CD4-positive, alpha-beta T cell (primary cell): ENCODE data around the gene DVL1. TPM values are rescaled to one million over a fixed set of nuclear protein-coding genes. Genes with fewer than 3 reads are reported as not detected.

Experiments
- ATAC-seq: fragments of 200-7000 bp; cut with Tn5 transposase; one replicate; pipeline ENCODE4 v1.10.0; 2022; ENCODE audit warnings: mild to moderate bottlenecking; ENCODE audit not compliant: poor library complexity
- CTCF ChIA-PET: fragments of 350-600 bp; sonication (Branson Sonifier 250); formaldehyde crosslinking; loops from one replicate; lab custom pipeline; 2021; ENCODE audit warnings: antibody characterized with exemption, inconsistent platforms; lab: Charles Lee
- POLR2A ChIA-PET: fragments of 350-600 bp; sonication (Branson Sonifier 250); formaldehyde crosslinking; loops from one replicate; lab custom pipeline; 2021; ENCODE audit warnings: antibody characterized with exemption, inconsistent platforms; lab: Charles Lee
- DNase-seq, 14 experiments: peaks; one replicate each; pipeline ENCODE4 v3.0.0-alpha.2; 2013 to 2020; ENCODE audit warnings: mixed read lengths in 2 of 14
- H3K27ac ChIP-seq, 2 donors: one replicate each; pipeline versions ENCODE4 v1.5.1 to v1.7.0; 2013; ENCODE audit warnings: low read length in 2 of 2, low read depth in 1 of 2, mild to moderate bottlenecking in 1 of 2
- H3K27me3 ChIP-seq, 2 experiments: 1 replicate in 1 of 2; 2 replicates in 1 of 2; pipeline versions ENCODE4 v1.6.1 to v1.7.0; 2013; ENCODE audit warnings: low read length in 2 of 2, control low read depth in 1 of 2, mild to moderate bottlenecking in 1 of 2, moderate library complexity in 1 of 2; ENCODE audit not compliant: insufficient read depth in 2 of 2, control insufficient read depth in 1 of 2
- H3K36me3 ChIP-seq: one replicate; pipeline ENCODE4 v1.6.1; 2013; ENCODE audit warnings: low read length, control low read depth; ENCODE audit not compliant: insufficient read depth
- H3K4me1 ChIP-seq: one replicate; pipeline ENCODE4 v1.6.1; 2013; ENCODE audit warnings: low read length, control low read depth; ENCODE audit not compliant: insufficient read depth
- H3K4me3 ChIP-seq: one replicate; pipeline ENCODE4 v1.5.1; 2013; ENCODE audit warnings: mild to moderate bottlenecking, low read length, moderate library complexity
- H3K9me3 ChIP-seq, 2 experiments: 1 replicate in 1 of 2; 2 replicates in 1 of 2; pipeline versions ENCODE4 v1.6.1 to v1.7.0; 2013; ENCODE audit warnings: low read length in 2 of 2, mild to moderate bottlenecking in 2 of 2, control low read depth in 1 of 2, moderate library complexity in 1 of 2; ENCODE audit not compliant: control insufficient read depth in 1 of 2, insufficient read depth in 1 of 2
- H3K27ac Mint-ChIP-seq: one replicate; pipeline ENCODE4 v1.8.0; 2020; ENCODE audit warnings: mixed read lengths
- H3K27me3 Mint-ChIP-seq: one replicate; pipeline ENCODE4 v1.8.0; 2021; ENCODE audit warnings: mixed read lengths
- H3K36me3 Mint-ChIP-seq: one replicate; pipeline ENCODE4 v1.8.0; 2021; ENCODE audit warnings: low read depth, mixed read lengths
- H3K4me1 Mint-ChIP-seq: one replicate; pipeline ENCODE4 v1.8.0; 2021; ENCODE audit warnings: low read depth, mixed read lengths
- H3K4me3 Mint-ChIP-seq: one replicate; pipeline ENCODE4 v1.8.0; 2020; ENCODE audit warnings: mild to moderate bottlenecking, mixed read lengths
- H3K9me3 Mint-ChIP-seq: one replicate; pipeline ENCODE4 v1.8.0; 2020; ENCODE audit warnings: mixed read lengths
- intact Hi-C, 2 experiments: fragments of 100-400 bp; cut with DNase I in 1 of 2; cut with micrococcal nuclease in 1 of 2; formaldehyde crosslinking; loops; one replicate each; pipeline versions ENCODE4 v1.15.1 to v1.9.0; 2023 to 2025; cut with DNase I, micrococcal nuclease
- total RNA-seq, 174 experiments: library from RNA in 2 of 174; stranded (reverse) in 2 of 174; gene quantifications; one replicate each; pipeline ENCODE4 v1.2.3 and lab custom pipeline; 2021 to 2026
- TF ChIP-seq, protein P1 (sequence below): fragments of 200-600 bp; IDR thresholded peaks from one replicate; pipeline ENCODE4 v1.8.0; 2022; ENCODE audit warnings: antibody characterized with exemption, mild to moderate bottlenecking

The DVL1 gene
- total RNA-seq, 2 experiments from 2014 or later = 44.9 to 45.5 TPM

DNA sequence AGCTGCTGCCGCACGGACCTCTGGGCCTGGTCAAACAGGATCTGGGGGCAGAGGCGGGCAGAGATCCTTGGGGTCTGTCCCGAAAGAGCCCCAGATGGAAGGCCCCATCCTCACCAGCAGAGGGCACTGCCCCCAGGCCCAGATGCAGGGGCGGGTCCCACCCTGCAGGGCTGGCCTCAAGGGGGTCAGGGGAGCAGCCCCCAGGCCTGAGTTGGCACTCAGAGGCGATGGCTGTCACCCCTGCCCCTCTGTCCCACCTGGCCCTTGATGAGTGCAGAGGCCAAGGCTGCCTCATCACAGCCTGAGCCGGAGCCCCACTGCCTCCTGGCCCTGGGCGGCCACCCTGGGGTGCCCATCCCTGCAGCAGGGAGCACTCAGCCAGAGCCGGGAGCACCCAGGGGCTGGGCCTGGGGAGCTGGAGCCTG lies 47.2 kb downstream of the DVL1 start:
- Mint-ChIP-seq H3K9me3 (no peaks in the 10 kb centered on the region), H3K27ac (no peak overlapping the region), H3K27me3 (no peaks in the 10 kb centered on the region), H3K36me3 (peaks cover 6% of the 10 kb centered on the region), H3K4me3 (no peak overlapping the region), H3K4me1 (peaks cover 20% of the 10 kb centered on the region)
- Histone ChIP-seq H3K9me3 (no peaks in the 10 kb centered on the region), H3K4me1 (peaks cover 28% of the 10 kb centered on the region), H3K27me3 (no peaks in the 10 kb centered on the region), H3K36me3 (no peaks in the 10 kb centered on the region), H3K4me3 (no peak overlapping the region), H3K27ac (no peak overlapping the region)
- POLR2A ChIA-PET = no interaction called here
- intact Hi-C loops = loop anchor here (10.0 kb wide), 2 partner anchors 73 to 267 kb away; partner anchors contain the start of gene AURKAIP1 (in 1 of the 2)
- no peak for ATAC-seq
- peak in 1 of 14 experiments; percentile 18 for DNase-seq
- CTCF ChIA-PET = no interaction called here
- TF ChIP-seq, protein P1, sequence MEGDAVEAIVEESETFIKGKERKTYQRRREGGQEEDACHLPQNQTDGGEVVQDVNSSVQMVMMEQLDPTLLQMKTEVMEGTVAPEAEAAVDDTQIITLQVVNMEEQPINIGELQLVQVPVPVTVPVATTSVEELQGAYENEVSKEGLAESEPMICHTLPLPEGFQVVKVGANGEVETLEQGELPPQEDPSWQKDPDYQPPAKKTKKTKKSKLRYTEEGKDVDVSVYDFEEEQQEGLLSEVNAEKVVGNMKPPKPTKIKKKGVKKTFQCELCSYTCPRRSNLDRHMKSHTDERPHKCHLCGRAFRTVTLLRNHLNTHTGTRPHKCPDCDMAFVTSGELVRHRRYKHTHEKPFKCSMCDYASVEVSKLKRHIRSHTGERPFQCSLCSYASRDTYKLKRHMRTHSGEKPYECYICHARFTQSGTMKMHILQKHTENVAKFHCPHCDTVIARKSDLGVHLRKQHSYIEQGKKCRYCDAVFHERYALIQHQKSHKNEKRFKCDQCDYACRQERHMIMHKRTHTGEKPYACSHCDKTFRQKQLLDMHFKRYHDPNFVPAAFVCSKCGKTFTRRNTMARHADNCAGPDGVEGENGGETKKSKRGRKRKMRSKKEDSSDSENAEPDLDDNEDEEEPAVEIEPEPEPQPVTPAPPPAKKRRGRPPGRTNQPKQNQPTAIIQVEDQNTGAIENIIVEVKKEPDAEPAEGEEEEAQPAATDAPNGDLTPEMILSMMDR = peak; percentile 23

DNA sequence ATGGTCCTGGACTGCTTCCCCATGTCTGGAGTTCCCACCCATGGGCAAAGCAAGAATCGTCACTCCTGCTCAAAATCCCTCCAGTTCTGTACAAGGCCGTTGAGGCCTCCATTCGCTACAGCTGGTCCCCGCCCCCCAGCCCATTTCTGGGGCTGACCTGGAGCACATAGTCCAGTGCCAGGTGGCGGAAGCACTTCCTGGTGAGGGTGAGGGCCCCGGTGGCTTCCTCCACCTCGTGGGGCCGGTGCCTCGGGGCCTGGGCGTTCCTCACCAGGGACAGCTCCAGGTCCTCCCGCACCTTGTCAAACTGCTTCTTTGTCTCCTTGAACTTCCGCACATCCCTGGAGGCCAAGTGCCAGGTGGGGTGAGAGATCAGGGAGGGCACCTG lies 48.9 kb downstream of the DVL1 start:
- CTCF ChIA-PET = interaction anchor here (0.6 to 1.1 kb wide), 2 partner anchors 70 to 191 kb away, joined by 3 to 4 read pairs; no protein-coding TSS in a partner anchor
- H3K27ac Mint-ChIP-seq = no peak overlapping the region
- H3K4me3 ChIP-seq = no peak overlapping the region
- H3K9me3 ChIP-seq = no peaks in the 10 kb centered on the region
- H3K27ac ChIP-seq = no peak overlapping the region
- peaks cover 11% of the 10 kb centered on the region for H3K4me1 ChIP-seq
- no peak overlapping the region for H3K4me3 Mint-ChIP-seq
- H3K36me3 Mint-ChIP-seq = no peaks in the 10 kb centered on the region
- intact Hi-C loops = loop anchor here (10.0 kb wide), 2 partner anchors 74 to 266 kb away; partner anchors contain the start of gene AURKAIP1 (in 1 of the 2)
- TF ChIP-seq, protein P1 = peak; percentile 35
- no peaks in the 10 kb centered on the region for H3K27me3 Mint-ChIP-seq
- no peak for ATAC-seq
- POLR2A ChIA-PET = no interaction called here
- H3K36me3 ChIP-seq = no peaks in the 10 kb centered on the region
- no peaks in the 10 kb centered on the region for H3K9me3 Mint-ChIP-seq
- no peaks in the 10 kb centered on the region for H3K27me3 ChIP-seq
- no peak for DNase-seq
- peaks cover 4% of the 10 kb centered on the region for H3K4me1 Mint-ChIP-seq

DNA sequence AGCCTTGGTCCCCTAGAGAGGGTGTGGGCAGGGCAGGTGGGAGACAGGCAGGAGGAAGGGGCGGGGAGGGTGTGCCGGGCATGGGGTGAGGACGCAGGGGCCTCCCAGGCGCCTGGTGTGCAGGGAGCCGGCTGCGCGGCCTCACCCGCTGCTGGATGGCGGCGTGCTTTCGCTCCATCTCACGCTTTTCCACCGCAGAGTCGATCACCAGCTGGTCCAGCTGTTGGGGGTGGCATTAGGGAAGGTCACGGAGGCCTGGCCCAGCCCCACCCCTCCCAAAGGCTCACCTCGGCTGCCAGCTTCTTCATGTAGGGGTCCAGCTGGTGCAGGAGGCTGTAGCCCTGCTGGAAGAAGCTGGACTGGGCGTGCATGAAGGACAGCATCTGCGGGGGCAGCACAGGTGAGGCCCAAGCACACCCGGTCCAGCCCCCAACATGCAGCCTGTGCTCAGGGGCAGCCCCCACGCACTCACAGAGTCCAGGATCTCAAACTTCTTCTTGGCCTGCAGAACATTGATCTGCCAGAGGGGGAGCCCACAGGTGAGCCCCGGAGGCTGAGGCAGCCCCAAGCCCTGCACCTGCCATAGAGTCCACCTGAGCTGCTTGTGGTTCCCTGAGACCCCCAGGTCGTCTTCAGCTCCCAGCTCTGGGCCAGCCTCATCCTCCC lies 49.4 kb downstream of the DVL1 start:
- Mint-ChIP-seq H3K4me1 (no peaks in the 10 kb centered on the region), H3K27ac (no peak overlapping the region), H3K36me3 (no peaks in the 10 kb centered on the region), H3K9me3 (no peaks in the 10 kb centered on the region), H3K4me3 (no peak overlapping the region), H3K27me3 (no peaks in the 10 kb centered on the region)
- intact Hi-C loops = loop anchor here (10.0 kb wide), 2 partner anchors 75 to 265 kb away; partner anchors contain the start of gene AURKAIP1 (in 1 of the 2)
- TF ChIP-seq, protein P1 = peak; percentile 53
- H3K4me1 ChIP-seq = peaks cover 6% of the 10 kb centered on the region
- ChIA-PET POLR2A (no interaction called here), CTCF (no interaction called here)
- peak; percentile 75 for ATAC-seq
- no peaks in the 10 kb centered on the region for H3K36me3 ChIP-seq
- no peak overlapping the region for H3K4me3 ChIP-seq
- no peaks in the 10 kb centered on the region for H3K27me3 ChIP-seq
- H3K9me3 ChIP-seq = no peaks in the 10 kb centered on the region
- H3K27ac ChIP-seq = no peak overlapping the region
- peak in 4 of 14 experiments; percentile 16 to 59 (median 34) for DNase-seq
